Upper lobe of left lung (tissue), 4 donors: ENCODE data around the gene GGT7.

Source experiments
- CTCF ChIP-seq, 6 experiments: fragments of 450-650 bp in 4 of 6; fragments of 200-600 bp in 2 of 6; sonication (generic) in 2 of 6; IDR thresholded peaks; one replicate each; pipeline ENCODE4 v1.5.1; 2016 to 2019; ENCODE audit warnings: antibody characterized with exemption in 6 of 6
- EP300 ChIP-seq, 4 donors: sonication (generic); formaldehyde crosslinking; IDR thresholded peaks; one replicate each; pipeline ENCODE4 v1.5.1; 2017; ENCODE audit warnings: antibody characterized with exemption in 4 of 4, control low read depth in 2 of 4
- POLR2A ChIP-seq, 4 donors: fragments of 450-650 bp; IDR thresholded peaks; one replicate each; pipeline ENCODE4 v1.5.1; 2016 to 2017; ENCODE audit warnings: antibody characterized with exemption in 4 of 4, mild to moderate bottlenecking in 2 of 4
- POLR2AphosphoS5 ChIP-seq, 2 donors: sonication (generic); formaldehyde crosslinking; IDR thresholded peaks; one replicate each; pipeline ENCODE4 v1.5.1; 2017; ENCODE audit warnings: antibody characterized with exemption in 2 of 2

GRCh38 chr20:34916774-34917354, 44.2 kb upstream of the GGT7 start:
- TF ChIP-seq POLR2AphosphoS5 (IDR thresholded peaks at IDR 0.05) = no peak
- TF ChIP-seq POLR2A (IDR thresholded peaks at IDR 0.05) = no peak
- no peak for TF ChIP-seq CTCF (IDR thresholded peaks at IDR 0.05)
- TF ChIP-seq EP300 (IDR thresholded peaks at IDR 0.05) = no peak
